HFF-Myc (cell line): ENCODE results near the gene CKLF.
"Not testable (repeated sequence)": the region's sequence is repeated elsewhere in the genome, so short reads cannot be mapped to it uniquely, and the experiment has no call there.

ENCODE experiments used
- DNase-seq: peaks from one replicate; pipeline ENCODE4 v3.0.0-alpha.2; 2011; ENCODE audit warnings: low read depth; ENCODE audit errors: extremely low read depth
- H3K4me3 ChIP-seq: replicated peaks from 2 replicates; pipeline ENCODE4 v1.5.1; 2011; ENCODE audit warnings: low read depth, mild to moderate bottlenecking, control low read depth, low read length
- CTCF ChIP-seq: IDR thresholded peaks from 2 replicates; pipeline ENCODE4 v1.5.1; 2012; ENCODE audit warnings: mild to moderate bottlenecking, low read depth, low read length, control low read depth; ENCODE audit errors: missing control alignments

Gene CKLF

GRCh38 chr16:66592241-66592640 lies 39.9 kb downstream of the CKLF start:
- no peak for DNase-seq
- H3K4me3 ChIP-seq, result no peak overlapping the region
- TF ChIP-seq CTCF, result no peak

GRCh38 chr16:66592814-66593213 lies 40.4 kb downstream of the CKLF start:
- DNase-seq, result no peak
- TF ChIP-seq CTCF, result no peak
- H3K4me3 ChIP-seq, result no peak overlapping the region

- DNase-seq, result no peak
- no peak for TF ChIP-seq CTCF
- H3K4me3 ChIP-seq, result no peak overlapping the region
Observed at GRCh38 chr16:66594739-66595138, 42.4 kb downstream of the CKLF start.

- DNase-seq, H3K4me3 ChIP-seq: not testable (repeated sequence)
Observed at GRCh38 chr16:66596559-66596958, 44.2 kb downstream of the CKLF start.

- no peak for DNase-seq
- TF ChIP-seq CTCF, result no peak
- H3K4me3 ChIP-seq, result no peak overlapping the region
Observed at GRCh38 chr16:66596986-66597848, 44.8 kb downstream of the CKLF start.

- H3K4me3 ChIP-seq, result no peak overlapping the region
- DNase-seq, result no peak
- no peak for TF ChIP-seq CTCF
Observed at GRCh38 chr16:66598111-66598510, 45.7 kb downstream of the CKLF start.

- no peak for DNase-seq
- no peak for TF ChIP-seq CTCF
- H3K4me3 ChIP-seq, result no peak overlapping the region
Observed at GRCh38 chr16:66599726-66600125, 47.4 kb downstream of the CKLF start.
